Large intestine (tissue), 3 donors: ENCODE measurements around the gene FRMD4A. TPM values are rescaled to one million over a fixed set of nuclear protein-coding genes. Genes with fewer than 3 reads are reported as not detected.
"Not testable (repeated sequence)": the region's sequence is repeated elsewhere in the genome, so short reads cannot be mapped to it uniquely, and the experiment has no call there.

Experiments
- DNase-seq, 2 donors: peaks; one replicate each; pipeline versions ENCODE4 v3.0.0 to v3.0.0-alpha.2; 2013
- H3K27ac ChIP-seq: one replicate; pipeline ENCODE4 v1.5.1; 2013; ENCODE audit warnings: low read length
- H3K27me3 ChIP-seq: 2 replicates; pipeline ENCODE4 v1.6.1; 2013; ENCODE audit warnings: low read length; ENCODE audit not compliant: control insufficient read depth, insufficient read depth
- H3K36me3 ChIP-seq: 2 replicates; pipeline ENCODE4 v1.6.1; 2013; ENCODE audit warnings: low read length; ENCODE audit not compliant: control insufficient read depth, insufficient read depth
- H3K4me1 ChIP-seq: one replicate; pipeline ENCODE4 v1.6.1; 2013; ENCODE audit warnings: low read length; ENCODE audit not compliant: control insufficient read depth, insufficient read depth
- H3K4me3 ChIP-seq: one replicate; pipeline ENCODE4 v1.5.1; 2013; ENCODE audit warnings: low read length
- H3K9me3 ChIP-seq: one replicate; pipeline ENCODE4 v1.6.1; 2013; ENCODE audit warnings: mild to moderate bottlenecking, low read depth, low read length, moderate library complexity; ENCODE audit not compliant: control insufficient read depth
- WGBS: methylation state at CpG from one replicate; pipeline ENCODE4 v1.1.5; 2013; ENCODE audit warnings: low lambda C conversion rate; ENCODE audit not compliant: insufficient coverage; 5-methylcytosine and 5-hydroxymethylcytosine counted together
- polyA plus RNA-seq: library from polyadenylated mRNA; unstranded; fragments of 120-200 nt; gene quantifications from one replicate; pipeline ENCODE4 v1.2.1, GENCODE V29; 2013

FRMD4A gene
- polyA plus RNA-seq, 1 donor, result 19.8 TPM

DNA sequence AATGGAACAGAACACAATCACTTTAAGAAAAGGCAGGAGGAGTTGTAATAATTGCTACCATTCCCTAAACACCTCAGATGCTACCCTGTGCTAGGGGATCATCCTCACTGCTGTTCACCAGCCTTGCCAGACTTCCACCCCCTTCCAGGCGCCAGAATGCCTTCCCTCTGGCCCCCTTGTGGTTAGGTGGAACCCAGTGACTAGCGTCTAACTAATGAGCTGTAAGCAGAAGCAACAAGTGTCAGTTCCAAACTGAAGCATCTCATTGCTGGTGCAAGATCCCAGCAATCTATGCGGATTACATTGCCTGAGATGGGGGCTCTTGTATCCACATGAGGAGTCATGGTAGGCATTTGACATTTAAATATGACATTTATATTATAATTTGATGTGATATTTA is 86.6 kb downstream of the FRMD4A start:
- no CpG with 5 or more reads among the region's 3 CpGs for WGBS
- DNase-seq, result no peak
- peaks cover 6% of the 10 kb centered on the region for H3K27me3 ChIP-seq

DNA sequence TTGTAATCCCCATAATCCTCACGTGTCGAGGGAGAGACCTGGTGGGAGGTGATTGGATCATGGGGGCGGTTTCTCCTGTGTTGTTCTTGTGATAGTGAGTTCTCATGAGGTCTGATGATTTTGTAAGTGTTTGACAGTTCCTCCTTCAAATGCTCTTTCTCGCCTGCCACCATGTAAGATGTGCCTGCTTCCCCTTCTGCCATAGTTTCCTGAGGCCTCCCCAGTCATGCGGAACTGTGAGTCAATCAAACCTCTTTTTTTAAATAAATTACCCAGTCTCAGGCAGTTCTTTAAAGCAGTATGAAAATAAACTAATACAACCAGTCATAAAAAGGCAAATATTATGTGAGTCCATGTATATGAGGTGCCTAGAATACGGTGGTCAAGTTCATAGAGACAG is 87.5 kb downstream of the FRMD4A start:
- peaks cover 6% of the 10 kb centered on the region for H3K27me3 ChIP-seq
- WGBS, result 100% methylated on average over 2 of the region's 6 CpGs
- no peaks in the 10 kb centered on the region for H3K4me1 ChIP-seq
- DNase-seq, result no peak
- H3K9me3 ChIP-seq, result no peaks in the 10 kb centered on the region
- no peak overlapping the region for H3K27ac ChIP-seq
- no peaks in the 10 kb centered on the region for H3K36me3 ChIP-seq
- no peak overlapping the region for H3K4me3 ChIP-seq

More for the DNA sequence above, 86.6 kb downstream of the FRMD4A start:
- no peak overlapping the region for H3K4me3 ChIP-seq
- H3K9me3 ChIP-seq, result no peaks in the 10 kb centered on the region
- no peaks in the 10 kb centered on the region for H3K36me3 ChIP-seq
- H3K4me1 ChIP-seq, result no peaks in the 10 kb centered on the region
- H3K27ac ChIP-seq, result no peak overlapping the region

- peaks cover 6% of the 10 kb centered on the region for H3K27me3 ChIP-seq
- no CpG with 5 or more reads among the region's 1 CpG for WGBS
- no peaks in the 10 kb centered on the region for H3K36me3 ChIP-seq
- no peak for DNase-seq
- no peak overlapping the region for H3K4me3 ChIP-seq
- no peak overlapping the region for H3K27ac ChIP-seq
- H3K9me3 ChIP-seq, result no peaks in the 10 kb centered on the region
- no peaks in the 10 kb centered on the region for H3K4me1 ChIP-seq
Observed at GRCh38 chr10:14241196-14241595, 89.5 kb downstream of the FRMD4A start.

DNA sequence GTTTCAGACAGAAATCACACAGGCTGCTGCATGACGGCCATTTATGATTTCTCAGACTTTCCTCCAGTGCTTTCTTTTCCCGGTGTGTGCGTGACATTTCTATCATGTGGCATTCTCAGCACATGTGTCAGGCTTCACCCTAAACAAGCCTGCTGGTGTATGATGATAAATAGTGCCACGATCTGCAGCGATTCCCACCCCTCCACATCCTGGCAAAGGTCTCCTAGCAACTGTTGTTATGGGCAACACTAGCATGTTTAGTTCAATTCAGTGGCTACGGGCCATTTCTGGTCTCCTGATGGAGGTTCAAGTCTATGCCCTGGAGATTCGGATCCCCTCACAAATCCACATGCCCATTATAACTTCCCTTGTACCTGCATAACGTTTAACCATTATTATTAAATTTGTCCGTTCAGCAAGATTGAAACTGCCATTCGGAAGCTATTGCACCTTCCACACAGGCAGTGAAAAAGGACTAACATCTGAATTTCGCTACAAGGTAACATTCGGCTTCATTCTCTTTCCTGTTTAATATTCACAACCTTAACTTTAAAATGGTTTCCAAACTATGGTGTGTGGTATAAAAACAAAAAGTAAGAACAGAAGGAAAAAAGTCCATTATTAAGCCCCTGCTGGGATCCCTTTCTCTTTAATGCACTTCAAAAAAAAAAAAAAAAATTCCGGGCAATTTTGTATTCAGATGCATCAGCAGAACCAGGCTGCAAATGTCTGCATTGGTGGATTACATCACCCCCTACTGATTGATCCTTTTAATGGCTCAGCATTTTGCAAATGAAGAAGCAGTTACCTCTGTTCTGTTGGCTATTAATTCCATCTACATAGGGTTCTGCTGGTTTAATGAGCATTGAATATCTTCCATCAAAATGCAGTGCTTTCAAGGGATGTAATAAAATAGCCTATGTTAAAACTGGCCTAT is 90.2 kb downstream of the FRMD4A start:
- Histone ChIP-seq H3K9me3 (no peaks in the 10 kb centered on the region), H3K36me3 (no peaks in the 10 kb centered on the region), H3K27me3 (peaks cover 6% of the 10 kb centered on the region), H3K4me1 (no peaks in the 10 kb centered on the region), H3K4me3 (no peak overlapping the region), H3K27ac (no peak overlapping the region)
- WGBS, result 93% methylated on average over 2 of the region's 13 CpGs
- peak in 1 of 2 donors; percentile 12 for DNase-seq

DNA sequence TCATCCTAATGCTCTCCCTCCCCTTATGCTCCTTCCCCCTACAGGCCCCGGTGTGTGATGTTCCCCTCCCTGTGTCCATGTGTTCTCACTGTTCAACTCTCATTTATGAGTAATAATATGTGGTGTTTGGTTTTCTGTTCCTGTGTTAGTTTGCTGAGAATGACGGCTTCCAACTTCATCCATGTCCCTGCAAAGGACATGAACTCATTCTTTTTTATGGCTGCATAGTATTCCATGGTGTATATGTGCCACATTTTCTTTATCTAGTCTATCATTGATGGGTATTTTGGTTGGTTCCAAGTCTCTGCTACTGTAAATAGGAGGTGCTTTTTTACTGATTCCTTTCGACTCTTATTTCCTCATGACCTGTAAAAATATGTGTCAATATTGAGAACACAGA is 92.1 kb downstream of the FRMD4A start:
- H3K27ac ChIP-seq, H3K4me3 ChIP-seq, H3K9me3 ChIP-seq, H3K27me3 ChIP-seq, H3K4me1 ChIP-seq, H3K36me3 ChIP-seq, DNase-seq: not testable (repeated sequence)
- 86% methylated on average over 1 of the region's 3 CpGs for WGBS

DNA sequence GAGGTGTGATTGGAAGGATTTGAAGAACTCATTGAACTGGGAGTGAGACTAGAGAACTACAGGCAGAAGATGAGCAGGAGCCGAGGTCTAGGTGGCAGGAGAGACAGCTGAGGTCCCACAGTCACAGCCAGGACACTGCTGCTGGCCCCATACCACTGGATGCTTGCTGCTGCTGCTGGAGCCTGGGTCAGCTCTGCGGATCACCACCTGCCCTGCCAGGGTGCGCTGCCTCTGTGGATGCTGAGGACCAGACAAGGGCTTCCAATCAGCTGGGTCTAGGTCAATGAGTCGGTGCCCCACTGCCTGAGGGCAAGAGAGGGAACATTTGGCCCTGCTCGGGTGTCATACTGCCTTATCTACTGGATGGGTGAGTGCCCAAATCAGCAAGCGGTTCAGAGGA is 94.4 kb downstream of the FRMD4A start:
- DNase-seq, result no peak
- no peak overlapping the region for H3K4me3 ChIP-seq
- H3K27ac ChIP-seq, result no peak overlapping the region
- WGBS, result no CpG with 5 or more reads among the region's 6 CpGs
- peaks cover 4% of the 10 kb centered on the region for H3K27me3 ChIP-seq
- no peaks in the 10 kb centered on the region for H3K4me1 ChIP-seq
- no peaks in the 10 kb centered on the region for H3K9me3 ChIP-seq
- H3K36me3 ChIP-seq, result no peaks in the 10 kb centered on the region

DNA sequence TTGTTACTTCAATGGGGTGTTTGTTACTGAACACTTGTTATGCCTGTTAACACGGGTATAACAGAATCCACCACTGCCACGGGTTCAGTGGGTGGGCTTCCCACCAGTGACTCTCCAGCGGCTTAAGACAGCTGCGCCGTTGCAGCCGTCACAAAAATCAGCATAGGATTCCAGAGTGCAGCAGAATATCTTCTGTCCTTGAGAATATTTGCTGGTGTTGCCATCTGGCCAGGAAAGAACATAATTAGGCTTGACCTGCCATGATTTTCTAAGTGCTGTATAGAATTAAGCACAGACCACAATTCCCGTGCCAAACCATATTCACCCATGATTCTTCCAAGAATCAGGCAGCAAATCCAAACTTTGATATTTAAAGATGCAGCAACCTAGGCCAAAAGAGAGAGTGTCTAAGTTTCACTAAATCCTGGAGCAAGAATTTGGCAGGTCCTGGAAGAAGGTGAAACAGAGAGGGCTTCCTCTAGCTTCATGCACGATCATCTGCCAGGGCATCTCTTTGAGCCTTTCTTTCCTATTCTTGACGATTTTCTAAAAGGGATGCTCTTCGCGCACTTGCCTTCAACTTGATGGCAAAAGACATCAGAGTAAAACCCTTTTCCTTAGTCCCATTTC is 95.0 kb downstream of the FRMD4A start:
- DNase-seq, result no peak
- Histone ChIP-seq H3K27ac (no peak overlapping the region), H3K36me3 (no peaks in the 10 kb centered on the region), H3K4me1 (no peaks in the 10 kb centered on the region), H3K27me3 (peaks cover 4% of the 10 kb centered on the region), H3K4me3 (no peak overlapping the region), H3K9me3 (no peaks in the 10 kb centered on the region)
- no CpG with 5 or more reads among the region's 11 CpGs for WGBS

DNA sequence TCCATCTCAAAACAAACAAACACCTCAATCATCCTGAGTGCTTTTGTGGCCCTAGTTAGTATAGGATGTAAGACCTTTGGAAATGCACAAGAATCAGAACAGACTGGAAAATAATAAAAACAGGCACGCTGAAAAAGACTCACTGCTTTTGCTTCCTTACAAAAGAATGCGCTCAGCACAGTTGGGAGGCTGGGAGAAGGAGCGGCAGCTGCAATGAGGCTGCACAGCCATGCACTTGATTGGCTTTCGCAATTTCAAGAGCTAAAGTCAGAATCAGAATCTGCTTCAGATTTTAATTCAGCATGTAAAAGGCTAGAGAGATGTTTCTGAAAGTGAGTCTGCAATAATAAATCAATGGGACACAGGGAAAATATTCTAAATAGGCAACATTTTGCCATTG is 97.2 kb downstream of the FRMD4A start:
- no peak overlapping the region for H3K27ac ChIP-seq
- H3K4me1 ChIP-seq, result no peaks in the 10 kb centered on the region
- no peak for DNase-seq
- WGBS, result no CpG with 5 or more reads among the region's 4 CpGs
- no peaks in the 10 kb centered on the region for H3K36me3 ChIP-seq
- no peaks in the 10 kb centered on the region for H3K27me3 ChIP-seq
- H3K9me3 ChIP-seq, result no peaks in the 10 kb centered on the region
- H3K4me3 ChIP-seq, result no peak overlapping the region

DNA sequence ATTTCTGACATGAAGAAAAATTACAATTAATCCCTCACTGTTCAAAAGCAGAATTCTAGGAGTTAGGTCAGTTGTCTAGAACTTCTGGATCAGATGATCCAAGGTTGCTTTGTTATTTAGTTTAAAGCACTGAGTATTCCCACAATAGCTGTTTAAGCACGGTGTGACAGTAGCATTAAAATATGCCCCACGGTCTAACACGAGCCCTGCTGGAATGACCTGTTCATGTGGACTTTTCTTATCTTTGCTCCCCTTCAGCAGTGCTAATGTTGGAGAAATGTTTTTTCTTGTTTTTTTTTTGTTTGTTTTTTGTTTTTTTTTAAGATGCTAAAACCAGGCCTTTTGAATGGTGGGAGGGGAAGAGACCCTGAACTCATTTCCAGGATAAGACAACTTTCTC is 101.9 kb downstream of the FRMD4A start:
- not testable (repeated sequence) for DNase-seq, H3K9me3 ChIP-seq, H3K4me3 ChIP-seq, H3K27me3 ChIP-seq, H3K27ac ChIP-seq, H3K36me3 ChIP-seq, H3K4me1 ChIP-seq
- WGBS, result 20% methylated on average over 1 of the region's 3 CpGs

GRCh38 chr10:14225379-14225778 is 105.3 kb downstream of the FRMD4A start:
- no CpG with 5 or more reads among the region's 4 CpGs for WGBS
- Histone ChIP-seq H3K36me3 (no peaks in the 10 kb centered on the region), H3K9me3 (no peaks in the 10 kb centered on the region), H3K27ac (no peak overlapping the region), H3K4me3 (no peak overlapping the region), H3K27me3 (no peaks in the 10 kb centered on the region), H3K4me1 (no peaks in the 10 kb centered on the region)
- DNase-seq, result no peak
